Urinary bladder (tissue), 4 donors: ENCODE measurements around the gene CRYGA. TPM values are rescaled to one million over a fixed set of nuclear protein-coding genes. Genes with fewer than 3 reads are reported as not detected.
A peak's percentile ranks its signal among the peaks of the same experiment; 100 is the strongest.

Source experiments
- DNase-seq: peaks from one replicate; pipeline ENCODE4 v3.0.0-alpha.2; 2015; ENCODE audit errors: extremely low spot score
- H3K27ac ChIP-seq: one replicate; pipeline ENCODE4 v1.5.1; 2013; ENCODE audit warnings: low read depth, mild to moderate bottlenecking, moderate library complexity
- H3K36me3 ChIP-seq: one replicate; pipeline ENCODE4 v1.6.1; 2013; ENCODE audit warnings: mild to moderate bottlenecking, moderate library complexity; ENCODE audit not compliant: insufficient read depth
- H3K4me1 ChIP-seq: one replicate; pipeline ENCODE4 v1.6.1; 2013; ENCODE audit warnings: mild to moderate bottlenecking, moderate library complexity; ENCODE audit not compliant: insufficient read depth
- H3K4me3 ChIP-seq: one replicate; pipeline ENCODE4 v1.5.1; 2013; ENCODE audit warnings: low read depth, low read length
- WGBS: extraction: QIAGEN DNeasy Blood & Tissue Kit; methylation state at CpG from one replicate; pipeline ENCODE4 v1.1.7; 2013; 5-methylcytosine and 5-hydroxymethylcytosine counted together
- polyA plus RNA-seq: library from polyadenylated mRNA; stranded (reverse); fragments of 200-250 nt; gene quantifications from one replicate; pipeline ENCODE4 v1.2.3, GENCODE V29; 2013
- total RNA-seq: library from RNA; depleted of rRNA; stranded (reverse); fragments of >200 nt; gene quantifications from one replicate; pipeline ENCODE4 v1.2.3, GENCODE V29; 2014
- donor health status: healthy with polysubstance abuse.
- donor health status: healthy.

The CRYGA gene
- total and polyA plus RNA-seq, 2 donors, result not detected

GRCh38 chr2:208183526-208183925 is 20.1 kb upstream of the CRYGA start:
- Histone ChIP-seq H3K27ac (no peak overlapping the region), H3K36me3 (no peaks in the 10 kb centered on the region), H3K4me3 (no peak overlapping the region), H3K4me1 (no peaks in the 10 kb centered on the region)
- DNase-seq, result no peak
- WGBS, result 61% methylated on average over 7 of the region's 7 CpGs

GRCh38 chr2:208182835-208183234 is 19.4 kb upstream of the CRYGA start:
- DNase-seq, result no peak
- Histone ChIP-seq H3K4me1 (no peaks in the 10 kb centered on the region), H3K27ac (no peak overlapping the region), H3K36me3 (no peaks in the 10 kb centered on the region), H3K4me3 (no peak overlapping the region)
- 49% methylated on average over 3 of the region's 3 CpGs for WGBS

- no peak for DNase-seq
- H3K4me3 ChIP-seq, result no peak overlapping the region
- H3K4me1 ChIP-seq, result no peaks in the 10 kb centered on the region
- no peaks in the 10 kb centered on the region for H3K36me3 ChIP-seq
- no peak overlapping the region for H3K27ac ChIP-seq
- WGBS, result 80% methylated on average over 4 of the region's 4 CpGs
Measured at GRCh38 chr2:208179028-208179609, 15.7 kb upstream of the CRYGA start.

- no peak overlapping the region for H3K27ac ChIP-seq
- H3K36me3 ChIP-seq, result no peaks in the 10 kb centered on the region
- 77% methylated on average over 6 of the region's 6 CpGs for WGBS
- DNase-seq, result no peak
- no peak overlapping the region for H3K4me3 ChIP-seq
- no peaks in the 10 kb centered on the region for H3K4me1 ChIP-seq
Measured at GRCh38 chr2:208175840-208176153, 12.4 kb upstream of the CRYGA start.

- 44% methylated on average over 21 of the region's 21 CpGs for WGBS
- DNase-seq, result peak; percentile 59
- Histone ChIP-seq H3K36me3 (no peaks in the 10 kb centered on the region), H3K4me1 (no peaks in the 10 kb centered on the region), H3K27ac (no peak overlapping the region), H3K4me3 (no peak overlapping the region)
Measured at GRCh38 chr2:208175069-208175839, 11.9 kb upstream of the CRYGA start.

GRCh38 chr2:208174144-208174543 is 10.8 kb upstream of the CRYGA start:
- WGBS, result 88% methylated on average over 9 of the region's 9 CpGs
- Histone ChIP-seq H3K36me3 (no peaks in the 10 kb centered on the region), H3K27ac (no peak overlapping the region), H3K4me1 (no peaks in the 10 kb centered on the region), H3K4me3 (no peak overlapping the region)
- DNase-seq, result no peak

- Histone ChIP-seq H3K36me3 (no peaks in the 10 kb centered on the region), H3K4me1 (no peaks in the 10 kb centered on the region), H3K27ac (no peak overlapping the region), H3K4me3 (no peak overlapping the region)
- WGBS, result 70% methylated on average over 4 of the region's 4 CpGs
- DNase-seq, result no peak
Measured at GRCh38 chr2:208172125-208172524, 8.7 kb upstream of the CRYGA start.

- 76% methylated on average over 2 of the region's 2 CpGs for WGBS
- Histone ChIP-seq H3K4me1 (no peaks in the 10 kb centered on the region), H3K27ac (no peak overlapping the region)
Measured at GRCh38 chr2:208164951-208165755, 1.8 kb upstream of the CRYGA start.

GRCh38 chr2:208156439-208156838 is 7.0 kb downstream of the CRYGA start:
- Histone ChIP-seq H3K4me1 (no peaks in the 10 kb centered on the region), H3K36me3 (no peaks in the 10 kb centered on the region), H3K27ac (no peak overlapping the region), H3K4me3 (no peak overlapping the region)
- DNase-seq, result no peak
- 85% methylated on average over 2 of the region's 2 CpGs for WGBS

More at GRCh38 chr2:208164951-208165755, 1.8 kb upstream of the CRYGA start:
- Histone ChIP-seq H3K4me3 (no peak overlapping the region), H3K36me3 (no peaks in the 10 kb centered on the region)
- no peak for DNase-seq

- Histone ChIP-seq H3K4me1 (no peaks in the 10 kb centered on the region), H3K36me3 (no peaks in the 10 kb centered on the region)
- no peak for DNase-seq
Measured at GRCh38 chr2:208153156-208153555, 10.2 kb downstream of the CRYGA start.

GRCh38 chr2:208150956-208151355 is 12.4 kb downstream of the CRYGA start:
- Histone ChIP-seq H3K36me3 (no peaks in the 10 kb centered on the region), H3K4me3 (no peak overlapping the region), H3K27ac (no peak overlapping the region), H3K4me1 (no peaks in the 10 kb centered on the region)
- DNase-seq, result no peak
- 85% methylated on average over 1 of the region's 1 CpG for WGBS

More at GRCh38 chr2:208153156-208153555, 10.2 kb downstream of the CRYGA start:
- Histone ChIP-seq H3K4me3 (no peak overlapping the region), H3K27ac (no peak overlapping the region)

- no peak for DNase-seq
- H3K4me1 ChIP-seq, result no peaks in the 10 kb centered on the region
- no peak overlapping the region for H3K4me3 ChIP-seq
Measured at GRCh38 chr2:208150094-208150493, 13.3 kb downstream of the CRYGA start.

GRCh38 chr2:208148803-208149202 is 14.6 kb downstream of the CRYGA start:
- H3K4me1 ChIP-seq, result no peaks in the 10 kb centered on the region
- no peaks in the 10 kb centered on the region for H3K36me3 ChIP-seq
- no peak for DNase-seq
- H3K27ac ChIP-seq, result no peak overlapping the region
- H3K4me3 ChIP-seq, result no peak overlapping the region
- WGBS, result 80% methylated on average over 2 of the region's 2 CpGs

More at GRCh38 chr2:208150094-208150493, 13.3 kb downstream of the CRYGA start:
- Histone ChIP-seq H3K36me3 (no peaks in the 10 kb centered on the region), H3K27ac (no peak overlapping the region)

- Histone ChIP-seq H3K27ac (no peak overlapping the region), H3K4me1 (no peaks in the 10 kb centered on the region), H3K4me3 (no peak overlapping the region), H3K36me3 (no peaks in the 10 kb centered on the region)
- WGBS, result 82% methylated on average over 3 of the region's 3 CpGs
- DNase-seq, result no peak
Measured at GRCh38 chr2:208147759-208148158, 15.6 kb downstream of the CRYGA start.
